Adrenal gland (tissue), 12 donors: ENCODE measurements around the gene EOLA1. TPM values are rescaled to one million over a fixed set of nuclear protein-coding genes. Genes with fewer than 3 reads are reported as not detected.
"Not testable (repeated sequence)": the region's sequence is repeated elsewhere in the genome, so short reads cannot be mapped to it uniquely, and the experiment has no call there.

ENCODE experiments used
- DNase-seq, 7 donors: peaks; one replicate each; pipeline ENCODE4 v3.0.0-alpha.2; 2019 to 2020
- H3K27ac ChIP-seq, 5 donors: fragments of 200-600 bp; sonication (generic) in 4 of 5; 1 replicate in 3 of 5; 2 replicates in 2 of 5; pipeline versions ENCODE4 v1.5.1 to v1.8.0; 2016 to 2020; ENCODE audit warnings: mild to moderate bottlenecking in 1 of 5
- H3K27me3 ChIP-seq: fragments of 200-600 bp; 2 replicates; pipeline ENCODE4 v1.8.0; 2021
- H3K36me3 ChIP-seq, 2 donors: fragments of 200-600 bp; replicated peaks in 1 of 2; 1 replicate in 1 of 2; 2 replicates in 1 of 2; pipeline versions ENCODE4 v1.5.1 to v1.8.0; 2018 to 2022
- H3K4me1 ChIP-seq, 2 donors: fragments of 200-600 bp; replicated peaks in 1 of 2; 1 replicate in 1 of 2; 2 replicates in 1 of 2; pipeline versions ENCODE4 v1.5.1 to v1.8.0; 2018 to 2021
- H3K4me3 ChIP-seq, 4 donors: fragments of 200-600 bp; sonication (generic) in 3 of 4; one replicate each; pipeline ENCODE4 v1.5.1; 2016 to 2018
- H3K9me3 ChIP-seq, 3 donors: fragments of 200-600 bp; sonication (generic) in 1 of 3; replicated peaks in 1 of 3; 1 replicate in 2 of 3; 2 replicates in 1 of 3; pipeline versions ENCODE4 v1.5.1 to v1.8.0; 2016 to 2021
- POLR2A ChIP-seq, 2 donors: fragments of 450-650 bp; IDR thresholded peaks; one replicate each; pipeline ENCODE4 v1.6.1; 2017; ENCODE audit warnings: antibody characterized with exemption in 2 of 2, mild to moderate bottlenecking in 2 of 2, moderate library complexity in 1 of 2
- WGBS, 4 donors: extraction: QIAGEN DNeasy Blood & Tissue Kit in 2 of 4; methylation state at CpG; one replicate each; pipeline versions ENCODE4 v1.1.5 to v1.1.7; 2013 to 2017; 5-methylcytosine and 5-hydroxymethylcytosine counted together
- intact Hi-C, 2 donors: fragments of 100-400 bp; cut with DNase I; formaldehyde crosslinking; loops; one replicate each; pipeline versions ENCODE4 v1.14.1 to v1.15.0; 2022 to 2023
- polyA plus RNA-seq, 3 donors: library from polyadenylated mRNA; stranded (reverse); fragments of 200-250 nt in 2 of 3; fragments of 350-450 nt in 1 of 3; fragmentation: Illumina TruSeq in 1 of 3; extraction: RNeasy Lipid Tissue Mini Kit (QIAGEN cat#74804) in 1 of 3; gene quantifications; one replicate each; pipeline ENCODE4 v1.2.3, GENCODE V29; 2013 to 2014
- total RNA-seq, 9 donors: library from RNA; depleted of rRNA in 4 of 9; stranded (reverse); fragments of >200 nt in 4 of 9; fragments of 120-200 nt in 1 of 9; fragmentation: NEBNext Ultra II Directional in 1 of 9; extraction: Animal tissue kit (Norgen Biotek cat#: 25700) in 1 of 9; gene quantifications; one replicate each; pipeline versions ENCODE4 v1.1.0 to v1.2.4, GENCODE V29; 2013 to 2023
- TF ChIP-seq, protein P1 (sequence below), 6 experiments: fragments of 450-650 bp in 4 of 6; fragments of 200-600 bp in 2 of 6; sonication (generic) in 1 of 6; IDR thresholded peaks; 1 replicate in 5 of 6; 2 replicates in 1 of 6; pipeline versions ENCODE4 v1.5.1 to v1.8.0; 2016 to 2021; ENCODE audit warnings: antibody characterized with exemption in 6 of 6, mild to moderate bottlenecking in 2 of 6, moderate library complexity in 1 of 6
- donor health status: healthy with polysubstance abuse.
- donor health status: Bipolar disorder and iron deficiency.
- donor health status: DM: yes; HTN: yes; CAD: no.
- donor health status: DM: no; HTN: no; CAD: no.
- donor health status: DM: no; HTN: no; CAD: no.
- donor health status: DM: yes; HTN: yes; CAD: no.

Gene EOLA1
- total and polyA plus RNA-seq, 12 donors: 5.9 to 35.1 (median 22.6) TPM

DNA sequence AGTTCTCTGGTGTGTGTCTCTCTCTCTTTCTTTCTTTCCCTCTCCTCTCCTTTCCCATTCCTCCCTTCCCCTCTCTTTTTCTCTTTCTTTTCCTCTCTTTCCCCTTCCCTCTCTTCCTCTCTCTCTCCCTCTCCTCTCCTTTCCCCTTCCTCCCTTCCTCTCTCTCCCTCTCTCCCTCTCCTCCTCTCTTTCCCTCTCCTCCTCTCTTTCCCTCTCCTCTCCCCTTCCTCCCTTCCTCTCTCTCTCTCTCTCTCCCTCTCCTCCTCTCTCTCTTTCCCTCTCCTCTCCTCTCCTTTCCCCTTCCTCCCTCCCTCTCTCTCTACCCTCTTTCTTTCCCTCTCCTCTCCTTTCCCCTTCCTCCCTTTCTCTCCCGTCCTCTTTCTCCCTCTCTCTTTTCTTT, 12.4 kb upstream of the EOLA1 start:
- TF ChIP-seq, protein P1, sequence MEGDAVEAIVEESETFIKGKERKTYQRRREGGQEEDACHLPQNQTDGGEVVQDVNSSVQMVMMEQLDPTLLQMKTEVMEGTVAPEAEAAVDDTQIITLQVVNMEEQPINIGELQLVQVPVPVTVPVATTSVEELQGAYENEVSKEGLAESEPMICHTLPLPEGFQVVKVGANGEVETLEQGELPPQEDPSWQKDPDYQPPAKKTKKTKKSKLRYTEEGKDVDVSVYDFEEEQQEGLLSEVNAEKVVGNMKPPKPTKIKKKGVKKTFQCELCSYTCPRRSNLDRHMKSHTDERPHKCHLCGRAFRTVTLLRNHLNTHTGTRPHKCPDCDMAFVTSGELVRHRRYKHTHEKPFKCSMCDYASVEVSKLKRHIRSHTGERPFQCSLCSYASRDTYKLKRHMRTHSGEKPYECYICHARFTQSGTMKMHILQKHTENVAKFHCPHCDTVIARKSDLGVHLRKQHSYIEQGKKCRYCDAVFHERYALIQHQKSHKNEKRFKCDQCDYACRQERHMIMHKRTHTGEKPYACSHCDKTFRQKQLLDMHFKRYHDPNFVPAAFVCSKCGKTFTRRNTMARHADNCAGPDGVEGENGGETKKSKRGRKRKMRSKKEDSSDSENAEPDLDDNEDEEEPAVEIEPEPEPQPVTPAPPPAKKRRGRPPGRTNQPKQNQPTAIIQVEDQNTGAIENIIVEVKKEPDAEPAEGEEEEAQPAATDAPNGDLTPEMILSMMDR (IDR thresholded peaks at IDR 0.05): no peak
- TF ChIP-seq POLR2A (IDR thresholded peaks at IDR 0.05): no peak
- no peak for DNase-seq
- Histone ChIP-seq H3K27ac (no peak overlapping the region), H3K27me3 (no peaks in the 10 kb centered on the region), H3K4me1 (no peaks in the 10 kb centered on the region), H3K4me3 (no peak overlapping the region), H3K36me3 (no peaks in the 10 kb centered on the region), H3K9me3 (no peaks in the 10 kb centered on the region)
- 57 to 80% (median 65%) methylated on average over 1 of the region's 1 CpG for WGBS, 4 donors
- intact Hi-C loops: no loop called here

DNA sequence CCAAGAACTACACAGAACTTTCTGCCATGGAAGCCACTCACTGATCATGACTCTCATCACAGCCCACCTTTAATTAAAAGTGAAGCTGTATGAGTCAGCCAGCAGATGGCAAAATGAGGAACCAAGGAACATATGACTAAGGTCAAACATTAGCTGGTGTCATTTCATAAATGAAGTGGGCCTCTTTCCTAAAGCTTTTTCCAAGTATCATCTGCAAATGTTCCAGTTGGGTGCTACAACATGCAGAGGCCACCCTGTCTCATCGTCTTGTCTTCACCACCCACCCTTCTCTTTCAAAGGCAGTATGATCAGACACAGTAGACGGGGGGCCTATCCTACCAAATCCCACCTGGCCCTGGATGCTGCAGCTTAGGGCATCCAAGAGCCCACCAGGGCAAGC, 9.2 kb upstream of the EOLA1 start:
- H3K36me3 ChIP-seq: no peaks in the 10 kb centered on the region
- H3K27ac ChIP-seq: no peak overlapping the region
- 64 to 98% (median 84%) methylated on average over 2 of the region's 2 CpGs for WGBS, 4 donors
- DNase-seq: no peak
- H3K27me3 ChIP-seq: no peaks in the 10 kb centered on the region
- intact Hi-C loops: no loop called here
- TF ChIP-seq, protein P1 (IDR thresholded peaks at IDR 0.05): no peak
- TF ChIP-seq POLR2A (IDR thresholded peaks at IDR 0.05): no peak
- no peak overlapping the region for H3K4me3 ChIP-seq
- H3K9me3 ChIP-seq: no peaks in the 10 kb centered on the region
- H3K4me1 ChIP-seq: no peaks in the 10 kb centered on the region

DNA sequence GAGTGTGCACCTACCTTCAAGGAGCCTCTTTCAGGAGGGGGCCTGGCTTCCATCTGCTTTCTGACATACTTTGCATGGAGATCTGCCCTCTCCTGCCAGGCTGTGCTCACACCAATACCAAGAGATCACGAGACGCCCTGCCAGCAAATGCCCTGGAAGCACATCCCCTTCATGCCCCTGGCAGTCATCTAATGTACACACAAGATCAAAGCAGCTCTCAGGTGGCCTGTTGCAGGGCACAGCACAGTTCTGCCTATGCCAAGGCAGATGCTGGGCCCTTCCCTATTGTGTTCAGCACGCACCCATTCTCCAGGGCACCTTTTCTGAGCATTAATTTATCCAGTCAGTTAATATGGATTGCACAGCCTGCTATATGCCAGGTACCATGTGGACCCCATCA, 7.9 kb upstream of the EOLA1 start:
- WGBS, 4 donors: 86 to 100% methylated on average over 1 of the region's 3 CpGs; no CpG with 5 or more reads in 2 of the 4 donors
- DNase-seq, H3K36me3 ChIP-seq, H3K4me1 ChIP-seq, H3K4me3 ChIP-seq, H3K27me3 ChIP-seq, intact Hi-C loops, H3K9me3 ChIP-seq, H3K27ac ChIP-seq: not testable (repeated sequence)

DNA sequence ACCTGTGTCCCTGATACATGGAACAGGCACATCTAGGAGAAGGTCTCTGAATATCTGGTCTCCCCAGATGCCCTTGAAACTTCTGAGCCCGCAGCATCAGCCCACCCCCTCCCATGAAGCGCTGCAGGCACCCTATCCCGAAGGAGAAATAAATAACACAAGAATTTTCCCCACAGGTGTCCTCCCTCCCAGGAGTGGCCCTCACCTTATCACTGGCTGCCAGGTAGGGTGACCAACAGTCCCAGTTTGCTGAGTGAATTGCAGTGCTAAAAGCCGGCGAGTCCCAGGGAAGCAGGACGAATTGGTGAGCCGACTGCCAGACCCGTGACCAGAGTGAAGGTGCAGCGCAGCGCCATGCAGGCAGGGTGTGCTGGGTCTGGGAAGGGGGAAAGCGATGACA, 6.8 kb upstream of the EOLA1 start:
- H3K4me1 ChIP-seq, DNase-seq, H3K4me3 ChIP-seq, H3K27me3 ChIP-seq, intact Hi-C loops, H3K36me3 ChIP-seq, H3K27ac ChIP-seq, H3K9me3 ChIP-seq: not testable (repeated sequence)
- WGBS, 4 donors: 77 to 100% (median 97%) methylated on average over 3 to 9 of the region's 11 CpGs

DNA sequence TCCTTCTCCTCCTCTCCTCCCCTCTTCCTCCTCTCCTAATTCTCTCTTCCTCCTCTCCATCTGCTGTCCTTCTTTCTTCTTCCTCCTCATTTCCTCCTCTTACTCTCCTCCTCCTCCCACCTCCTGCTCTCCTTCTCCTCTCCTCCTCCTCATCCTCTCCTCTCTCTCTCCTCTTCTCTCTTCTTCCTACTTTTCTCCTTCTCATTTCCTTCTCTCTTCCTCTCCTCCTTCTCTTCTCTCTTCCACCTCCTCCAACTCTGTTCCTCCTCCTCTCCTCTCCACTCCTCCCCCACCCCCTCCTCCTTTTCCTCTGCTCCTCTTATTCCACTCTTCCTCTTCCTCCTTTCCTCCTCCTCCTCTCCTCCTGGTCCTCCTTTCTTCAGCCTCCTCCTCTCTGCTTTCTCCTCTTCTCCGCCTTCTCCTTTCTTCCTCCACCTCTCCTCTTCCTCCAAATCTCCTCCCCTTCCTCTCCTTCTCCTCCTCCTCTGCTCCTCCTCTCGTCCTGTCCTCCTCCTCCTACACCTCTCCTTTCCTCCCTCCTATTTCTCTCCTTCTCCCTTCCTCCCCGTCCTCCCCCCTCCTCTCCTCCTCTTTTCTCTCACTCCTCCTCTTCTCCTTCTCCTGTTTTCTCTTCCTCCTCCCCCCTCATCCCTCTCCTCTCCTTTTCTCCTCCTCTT, 5.7 kb upstream of the EOLA1 start:
- DNase-seq, H3K4me3 ChIP-seq, H3K27me3 ChIP-seq, H3K4me1 ChIP-seq, H3K27ac ChIP-seq, H3K36me3 ChIP-seq, intact Hi-C loops, H3K9me3 ChIP-seq: not testable (repeated sequence)
- 55 to 88% (median 74%) methylated on average over 3 of the region's 3 CpGs for WGBS, 4 donors

DNA sequence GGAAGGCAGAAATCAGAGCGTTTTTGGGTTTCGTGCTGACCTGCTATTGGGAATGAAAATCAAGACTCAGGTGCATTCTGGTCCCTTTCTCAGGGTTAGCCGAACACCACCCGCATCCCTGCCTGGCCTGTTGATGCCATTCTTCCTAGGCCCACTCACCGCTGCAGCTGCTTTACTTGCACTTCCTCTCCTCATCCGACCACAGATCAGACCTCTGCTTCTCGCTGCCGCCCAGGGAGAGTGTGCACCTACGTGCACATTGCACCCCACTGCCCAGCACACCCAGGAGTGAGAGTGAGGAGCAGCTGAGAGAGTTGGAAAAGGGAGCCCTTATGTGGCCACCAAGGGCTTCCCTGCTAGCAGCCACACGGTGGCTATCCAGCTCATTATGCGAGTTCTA, 3.3 kb upstream of the EOLA1 start:
- H3K27ac ChIP-seq, intact Hi-C loops, H3K36me3 ChIP-seq, H3K9me3 ChIP-seq, H3K4me1 ChIP-seq, H3K27me3 ChIP-seq, H3K4me3 ChIP-seq, DNase-seq: not testable (repeated sequence)
- 68 to 87% (median 75%) methylated on average over 6 to 9 of the region's 11 CpGs; no CpG with 5 or more reads in 1 of the 4 donors for WGBS, 4 donors
